ENCODE data around the gene SRD5A2. TPM values are rescaled to one million over a fixed set of nuclear protein-coding genes. Genes with fewer than 3 reads are reported as not detected.

SRD5A2 gene
- total and polyA plus RNA-seq, 2 donors (not counting 1 experiment from before 2014, with no cell fraction given) = not detected

- Histone ChIP-seq H3K79me2 (ENCODE audit: control insufficient read depth, insufficient read depth, low read length) (no peaks in the 10 kb centered on the region), H4K20me1 (ENCODE audit: control insufficient read depth, insufficient read depth, low read length, poor library complexity, severe bottlenecking) (no peaks in the 10 kb centered on the region), H3K36me3 (replicated peaks in 1 of 2; ENCODE audit: control extremely low read depth in 1 of 2, control insufficient read depth in 1 of 2, extremely low read depth in 1 of 2, insufficient read depth in 2 of 2, low read length in 1 of 2) (no peaks in the 10 kb centered on the region), H2AFZ (ENCODE audit: insufficient read depth, low read depth, low read length, poor library complexity, severe bottlenecking) (no peak overlapping the region), H3K27ac (ENCODE audit: low read length in 2 of 2) (no peak overlapping the region), H3K9me3 (ENCODE audit: control extremely low read depth in 1 of 3, control insufficient read depth in 2 of 3, insufficient read depth in 1 of 3, low read length in 2 of 3) (no peaks in the 10 kb centered on the region), H3K4me2 (replicated peaks; ENCODE audit: low read depth, low read length, poor library complexity, severe bottlenecking) (no peak overlapping the region), H3K27me3 (replicated peaks in 1 of 4; ENCODE audit: control extremely low read depth in 1 of 4, control insufficient read depth in 3 of 4, insufficient read depth in 4 of 4, low read length in 3 of 4) (peaks cover 0 to 12% (median 2%) of the 10 kb centered on the region in 4 experiments), H3K4me1 (ENCODE audit: control insufficient read depth in 2 of 2, insufficient read depth in 2 of 2, low read length in 2 of 2) (no peaks in the 10 kb centered on the region), H3K9ac (ENCODE audit: low read length) (no peak overlapping the region), H3K4me3 (ENCODE audit: control extremely low read depth in 1 of 5, extremely low read depth in 1 of 5, insufficient read depth in 1 of 5, low read depth in 2 of 5, low read length in 4 of 5) (no peak overlapping the region)
- no peak for TF ChIP-seq EZH2 (IDR thresholded peaks at IDR 0.05; ENCODE audit: borderline replicate concordance, insufficient read depth, low read depth, low read length, poor library complexity, severe bottlenecking)
- TF ChIP-seq CTCF (IDR thresholded peaks at IDR 0.05) = no peak
- Mint-ChIP-seq H3K27ac (no peak overlapping the region), H3K9me3 (ENCODE audit: insufficient read depth) (no peaks in the 10 kb centered on the region), H3K4me1 (no peaks in the 10 kb centered on the region), H3K4me3 (no peak overlapping the region), H3K27me3 (peaks cover 41% of the 10 kb centered on the region)
- 91% methylated on average over 5 of the region's 8 CpGs for WGBS (ENCODE audit: insufficient coverage)
- DNase-seq (no peak), ATAC-seq (ENCODE audit: low read depth) (no peak)
- CTCF ChIA-PET = no interaction called here
- POLR2A ChIA-PET = no interaction called here
- intact Hi-C loops (cut with micrococcal nuclease) = no loop called here
Observed at GRCh38 chr2:31529256-31529655, 51.5 kb downstream of the SRD5A2 start.

- no peaks in the 10 kb centered on the region for H3K79me2 ChIP-seq (ENCODE audit: control insufficient read depth, insufficient read depth, low read length)
- TF ChIP-seq EZH2 (IDR thresholded peaks at IDR 0.05; ENCODE audit: borderline replicate concordance, insufficient read depth, low read depth, low read length, poor library complexity, severe bottlenecking) (no peak), CTCF (IDR thresholded peaks at IDR 0.05) (no peak)
- H4K20me1 ChIP-seq (ENCODE audit: control insufficient read depth, insufficient read depth, low read length, poor library complexity, severe bottlenecking) = no peaks in the 10 kb centered on the region
- Mint-ChIP-seq H3K9me3 (ENCODE audit: insufficient read depth) (no peaks in the 10 kb centered on the region), H3K4me1 (no peaks in the 10 kb centered on the region), H3K4me3 (no peak overlapping the region), H3K27ac (no peak overlapping the region), H3K27me3 (peaks cover 45% of the 10 kb centered on the region)
- H3K9ac ChIP-seq (ENCODE audit: low read length) = no peak overlapping the region
- ChIA-PET CTCF (no interaction called here), POLR2A (no interaction called here)
- H3K36me3 ChIP-seq (replicated peaks in 1 of 2; ENCODE audit: control extremely low read depth in 1 of 2, control insufficient read depth in 1 of 2, extremely low read depth in 1 of 2, insufficient read depth in 2 of 2, low read length in 1 of 2) = no peaks in the 10 kb centered on the region
- H3K27me3 ChIP-seq (replicated peaks in 1 of 4; ENCODE audit: control extremely low read depth in 1 of 4, control insufficient read depth in 3 of 4, insufficient read depth in 4 of 4, low read length in 3 of 4) = peaks cover 0 to 12% (median 2%) of the 10 kb centered on the region in 4 experiments
- 82% methylated on average over 2 of the region's 6 CpGs for WGBS (ENCODE audit: insufficient coverage)
- H3K4me3 ChIP-seq (ENCODE audit: control extremely low read depth in 1 of 5, extremely low read depth in 1 of 5, insufficient read depth in 1 of 5, low read depth in 2 of 5, low read length in 4 of 5) = no peak overlapping the region
- H3K4me2 ChIP-seq (replicated peaks; ENCODE audit: low read depth, low read length, poor library complexity, severe bottlenecking) = no peak overlapping the region
- H3K9me3 ChIP-seq (ENCODE audit: control extremely low read depth in 1 of 3, control insufficient read depth in 2 of 3, insufficient read depth in 1 of 3, low read length in 2 of 3) = no peaks in the 10 kb centered on the region
- H3K27ac ChIP-seq (ENCODE audit: low read length in 2 of 2) = no peak overlapping the region
- no peak for DNase-seq
- H2AFZ ChIP-seq (ENCODE audit: insufficient read depth, low read depth, low read length, poor library complexity, severe bottlenecking) = no peak overlapping the region
- intact Hi-C loops (cut with micrococcal nuclease) = no loop called here
- no peak for ATAC-seq (ENCODE audit: low read depth)
- no peaks in the 10 kb centered on the region for H3K4me1 ChIP-seq (ENCODE audit: control insufficient read depth in 2 of 2, insufficient read depth in 2 of 2, low read length in 2 of 2)
Observed at GRCh38 chr2:31528823-31529222, 51.9 kb downstream of the SRD5A2 start.
